NK-92 (cell line): ENCODE measurements around the gene IFT81.
"Not testable (repeated sequence)": the region's sequence is repeated elsewhere in the genome, so short reads cannot be mapped to it uniquely, and the experiment has no call there.

Source experiments
- DNase-seq: peaks from one replicate; lab custom pipeline; 2025; ENCODE audit not compliant: unreplicated experiment; lab: John Stamatoyannopoulos, UW

The IFT81 gene

GRCh38 chr12:110124269-110124995 lies at the start of gene IFT81:
TSS of gene IFT81 (plus strand) at chr12:110124357. CDS start at chr12:110127381, 3,024 bp downstream.
- peak; percentile 82 for DNase-seq

- DNase-seq: no peak
Measured at GRCh38 chr12:110075880-110076279, 48.3 kb upstream of the IFT81 start.

GRCh38 chr12:110077800-110078199 lies 46.4 kb upstream of the IFT81 start:
- DNase-seq: no peak

GRCh38 chr12:110079477-110080400 lies 44.4 kb upstream of the IFT81 start:
- DNase-seq: no peak

- no peak for DNase-seq
Measured at GRCh38 chr12:110080410-110080809, 43.7 kb upstream of the IFT81 start.

GRCh38 chr12:110084314-110085015 lies 39.7 kb upstream of the IFT81 start:
- no peak for DNase-seq

GRCh38 chr12:110088216-110088615 lies 35.9 kb upstream of the IFT81 start:
- DNase-seq: not testable (repeated sequence)

GRCh38 chr12:110088936-110089335 lies 35.2 kb upstream of the IFT81 start:
- DNase-seq: no peak

- no peak for DNase-seq
Measured at GRCh38 chr12:110090266-110091135, 33.7 kb upstream of the IFT81 start.

- no peak for DNase-seq
Measured at GRCh38 chr12:110091136-110091711, 32.9 kb upstream of the IFT81 start.

- DNase-seq: no peak
Measured at GRCh38 chr12:110093631-110094311, 30.4 kb upstream of the IFT81 start.

- no peak for DNase-seq
Measured at GRCh38 chr12:110100315-110100970, 23.7 kb upstream of the IFT81 start.

GRCh38 chr12:110102255-110102654 lies 21.9 kb upstream of the IFT81 start:
- DNase-seq: no peak

- no peak for DNase-seq
Measured at GRCh38 chr12:110104188-110105094, 19.7 kb upstream of the IFT81 start.

GRCh38 chr12:110105159-110105558 lies 19.0 kb upstream of the IFT81 start:
- no peak for DNase-seq

GRCh38 chr12:110105986-110106385 lies 18.2 kb upstream of the IFT81 start:
- DNase-seq: no peak

GRCh38 chr12:110107369-110108281 lies 16.5 kb upstream of the IFT81 start:
- no peak for DNase-seq
